ENCODE measurements around the gene ELF1. TPM values are rescaled to one million over a fixed set of nuclear protein-coding genes. Genes with fewer than 3 reads are reported as not detected.

Gene ELF1
- polyA plus RNA-seq (2011; rRNA removed), result 37.8 and 46.8 TPM in 2 replicates
- 31.0 and 42.2 TPM in 2 replicates for polyA minus RNA-seq (2011; rRNA and poly(A)+ RNA removed)

GRCh38 chr13:41019011-41019487 lies at the start of gene ELF1:
TSS of gene ELF1 (minus strand) at chr13:41019316. CDS start at chr13:40982054, 37,262 bp downstream.
- ChIA-PET POLR2A (no interaction called here), CTCF (interaction anchor here (0.6 to 1.0 kb wide), 2 partner anchors 36 to 38 kb away, joined by 6 to 11 read pairs; no protein-coding TSS in a partner anchor)
- Histone ChIP-seq H3K27me3 (ENCODE audit: control insufficient read depth, insufficient read depth, low read length) (no peaks in the 10 kb centered on the region), H3K9me3 (ENCODE audit: control insufficient read depth, insufficient read depth, low read length) (no peaks in the 10 kb centered on the region), H3K27ac (ENCODE audit: low read depth, low read length) (no peak within 1 kb of the TSS), H3K4me3 (ENCODE audit: low read depth, low read length) (no peak within 1 kb of the TSS)
- no peak for TF ChIP-seq CTCF (IDR thresholded peaks at IDR 0.05; ENCODE audit: low read depth, low read length)
- DNase-seq (ENCODE audit: low read depth, low spot score), result no peak

GRCh38 chr13:41065078-41065477 lies 46.0 kb upstream of the ELF1 start:
- no peak overlapping the region for H3K27ac ChIP-seq (ENCODE audit: low read depth, low read length)
- CTCF ChIA-PET, result no interaction called here
- DNase-seq (ENCODE audit: low read depth, low spot score), result peak; percentile 75
- POLR2A ChIA-PET, result interaction anchor here (0.5 to 0.7 kb wide), 5 partner anchors 26 to 1044 kb away, joined by 3 to 13 read pairs (median 4); no protein-coding TSS in a partner anchor
- H3K9me3 ChIP-seq (ENCODE audit: control insufficient read depth, insufficient read depth, low read length), result no peaks in the 10 kb centered on the region
- no peak for TF ChIP-seq CTCF (IDR thresholded peaks at IDR 0.05; ENCODE audit: low read depth, low read length)
- H3K27me3 ChIP-seq (ENCODE audit: control insufficient read depth, insufficient read depth, low read length), result no peaks in the 10 kb centered on the region
- no peak overlapping the region for H3K4me3 ChIP-seq (ENCODE audit: low read depth, low read length)

- no peak for TF ChIP-seq CTCF (IDR thresholded peaks at IDR 0.05; ENCODE audit: low read depth, low read length)
- no peak overlapping the region for H3K27ac ChIP-seq (ENCODE audit: low read depth, low read length)
- no peaks in the 10 kb centered on the region for H3K27me3 ChIP-seq (ENCODE audit: control insufficient read depth, insufficient read depth, low read length)
- no peaks in the 10 kb centered on the region for H3K9me3 ChIP-seq (ENCODE audit: control insufficient read depth, insufficient read depth, low read length)
- ChIA-PET POLR2A (interaction anchor here (0.5 to 0.7 kb wide), 4 partner anchors 27 to 1044 kb away, joined by 3 to 13 read pairs (median 4); no protein-coding TSS in a partner anchor), CTCF (interaction anchor here (1.0 kb wide), 1 partner anchor 10 kb away, joined by 4 read pairs; no protein-coding TSS in a partner anchor)
- peak; percentile 44 for DNase-seq (ENCODE audit: low read depth, low spot score)
- H3K4me3 ChIP-seq (ENCODE audit: low read depth, low read length), result peak overlapping the region; percentile 11; the same call in 1 of the 2 replicates
Measured at GRCh38 chr13:41064493-41064892, 45.4 kb upstream of the ELF1 start.

- Histone ChIP-seq H3K27ac (ENCODE audit: low read depth, low read length) (peak overlapping the region; percentile 97), H3K9me3 (ENCODE audit: control insufficient read depth, insufficient read depth, low read length) (no peaks in the 10 kb centered on the region), H3K4me3 (ENCODE audit: low read depth, low read length) (peak overlapping the region; percentile 91), H3K27me3 (ENCODE audit: control insufficient read depth, insufficient read depth, low read length) (no peaks in the 10 kb centered on the region)
- ChIA-PET CTCF (no interaction called here), POLR2A (no interaction called here)
- DNase-seq (ENCODE audit: low read depth, low spot score), result no peak
- TF ChIP-seq CTCF (IDR thresholded peaks at IDR 0.05; ENCODE audit: low read depth, low read length), result no peak
Measured at GRCh38 chr13:41061914-41062837, 43.1 kb upstream of the ELF1 start.
